ENCODE results near the gene RELA.

DNA sequence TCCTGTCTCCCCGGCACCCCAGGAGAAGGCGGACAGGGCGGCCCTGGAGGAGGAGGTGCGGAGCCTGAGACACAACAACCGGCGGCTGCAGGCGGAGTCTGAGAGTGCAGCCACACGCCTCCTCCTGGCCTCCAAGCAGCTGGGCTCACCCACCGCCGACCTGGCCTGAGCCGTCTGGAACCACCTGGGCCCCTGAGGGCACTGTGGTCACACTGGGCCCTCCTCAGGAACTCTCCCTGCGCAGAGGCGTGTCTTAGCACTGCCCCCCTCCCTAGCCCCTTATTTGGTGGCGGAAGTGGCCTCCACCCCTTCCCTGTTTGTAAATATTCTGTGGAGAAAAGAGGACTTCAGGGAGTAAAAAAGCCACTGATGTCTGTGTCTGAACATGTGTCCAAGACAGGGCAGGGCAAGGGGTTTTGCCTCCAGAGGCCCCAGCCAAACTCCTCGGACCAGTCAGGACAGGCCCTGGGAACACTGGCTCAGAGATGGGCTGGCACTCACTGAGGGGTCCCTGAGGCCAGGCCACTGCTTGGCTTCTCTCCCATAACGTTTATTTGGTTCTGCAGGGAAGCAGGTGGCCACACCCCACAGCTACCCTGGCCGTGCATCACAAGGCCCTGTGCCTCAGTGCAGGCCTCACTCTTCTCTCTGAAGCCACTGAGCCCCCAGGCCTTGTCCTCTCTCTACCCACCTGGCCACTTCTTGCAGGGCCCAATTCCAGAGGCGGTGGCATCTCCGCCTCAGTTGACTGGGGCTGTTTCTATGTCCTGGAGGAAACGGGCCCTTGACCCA is 12.0 kb downstream of the RELA start:
- TF ChIP-seq EZH2 (IDR thresholded peaks at IDR 0.05; ENCODE audit: borderline replicate concordance, insufficient read depth, low read depth, low read length, poor library complexity, severe bottlenecking) = no peak
- TF ChIP-seq, protein P1, sequence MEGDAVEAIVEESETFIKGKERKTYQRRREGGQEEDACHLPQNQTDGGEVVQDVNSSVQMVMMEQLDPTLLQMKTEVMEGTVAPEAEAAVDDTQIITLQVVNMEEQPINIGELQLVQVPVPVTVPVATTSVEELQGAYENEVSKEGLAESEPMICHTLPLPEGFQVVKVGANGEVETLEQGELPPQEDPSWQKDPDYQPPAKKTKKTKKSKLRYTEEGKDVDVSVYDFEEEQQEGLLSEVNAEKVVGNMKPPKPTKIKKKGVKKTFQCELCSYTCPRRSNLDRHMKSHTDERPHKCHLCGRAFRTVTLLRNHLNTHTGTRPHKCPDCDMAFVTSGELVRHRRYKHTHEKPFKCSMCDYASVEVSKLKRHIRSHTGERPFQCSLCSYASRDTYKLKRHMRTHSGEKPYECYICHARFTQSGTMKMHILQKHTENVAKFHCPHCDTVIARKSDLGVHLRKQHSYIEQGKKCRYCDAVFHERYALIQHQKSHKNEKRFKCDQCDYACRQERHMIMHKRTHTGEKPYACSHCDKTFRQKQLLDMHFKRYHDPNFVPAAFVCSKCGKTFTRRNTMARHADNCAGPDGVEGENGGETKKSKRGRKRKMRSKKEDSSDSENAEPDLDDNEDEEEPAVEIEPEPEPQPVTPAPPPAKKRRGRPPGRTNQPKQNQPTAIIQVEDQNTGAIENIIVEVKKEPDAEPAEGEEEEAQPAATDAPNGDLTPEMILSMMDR (IDR thresholded peaks at IDR 0.05) = no peak

Data from B cell (primary cell).